Progenitor cell of endocrine pancreas (in vitro differentiated cells): ENCODE measurements around the gene CCDC107. TPM values are rescaled to one million over a fixed set of nuclear protein-coding genes. Genes with fewer than 3 reads are reported as not detected.

Experiments
- DNase-seq: peaks from one replicate; pipeline ENCODE4 v3.0.0; 2021; ENCODE audit warnings: low spot score; ENCODE audit not compliant: unreplicated experiment
- H3K27ac Mint-ChIP-seq: 2 replicates; pipeline ENCODE4 v1.8.0; 2021; ENCODE audit warnings: mild to moderate bottlenecking, moderate library complexity, mixed read lengths
- H3K27me3 Mint-ChIP-seq: 2 replicates; pipeline ENCODE4 v1.8.0; 2021; ENCODE audit warnings: mixed read lengths
- H3K36me3 Mint-ChIP-seq: 2 replicates; pipeline ENCODE4 v1.8.0; 2022; ENCODE audit warnings: mixed read lengths; ENCODE audit not compliant: insufficient read depth
- H3K4me1 Mint-ChIP-seq: 2 replicates; pipeline ENCODE4 v1.8.0; 2021; ENCODE audit warnings: low read depth, mixed read lengths
- H3K4me3 Mint-ChIP-seq: 2 replicates; pipeline ENCODE4 v1.8.0; 2021; ENCODE audit warnings: low read depth, mild to moderate bottlenecking, moderate library complexity, mixed read lengths
- H3K9me3 Mint-ChIP-seq: 2 replicates; pipeline ENCODE4 v1.8.0; 2021; ENCODE audit warnings: low read depth, mixed read lengths
- microRNA-seq: library from miRNA; unstranded; fragments of <30 nt; microRNA quantifications from one replicate; pipeline ENCODE4 v1.1.0, GENCODE V29; 2020; ENCODE audit warnings: borderline number of aligned reads; ENCODE audit not compliant: unreplicated experiment
- total RNA-seq: library from RNA; stranded (reverse); gene quantifications from 2 replicates; pipeline ENCODE4 v1.2.1, GENCODE V29; 2021
- TF ChIP-seq, protein P1 (sequence below): fragments of 200-600 bp; sonication (generic); IDR thresholded peaks from one replicate; pipeline ENCODE4 v1.5.0; 2021; ENCODE audit warnings: antibody characterized with exemption, mild to moderate bottlenecking; ENCODE audit not compliant: unreplicated experiment

The CCDC107 gene
- total RNA-seq, 1 donor from 2014 or later, result 18.8 TPM

DNA sequence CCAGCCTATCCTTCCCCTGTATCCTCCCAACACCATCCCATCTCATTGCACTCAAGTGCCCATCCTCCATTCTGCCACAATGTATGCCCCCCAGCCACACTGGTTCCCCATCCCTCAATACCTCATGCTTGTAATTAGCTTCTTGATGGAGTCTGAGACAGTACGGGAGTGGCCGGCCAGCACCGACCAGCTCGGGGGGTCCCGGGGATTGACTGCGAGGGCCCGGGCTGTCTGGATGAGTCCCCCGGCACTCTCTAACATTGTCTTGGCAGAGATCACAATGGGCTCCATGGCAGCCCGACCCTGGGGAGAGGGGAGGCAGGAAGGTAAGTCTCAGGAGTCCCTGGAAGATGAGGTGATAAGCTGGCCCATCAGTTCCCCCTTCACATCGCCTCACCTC, 48.9 kb downstream of the CCDC107 start:
- no peaks in the 10 kb centered on the region for H3K9me3 Mint-ChIP-seq
- no peak overlapping the region for H3K27ac Mint-ChIP-seq
- H3K27me3 Mint-ChIP-seq, result no peaks in the 10 kb centered on the region
- H3K4me3 Mint-ChIP-seq, result no peak overlapping the region
- no peaks in the 10 kb centered on the region for H3K4me1 Mint-ChIP-seq
- peaks cover 44% of the 10 kb centered on the region for H3K36me3 Mint-ChIP-seq
- DNase-seq, result no peak
- TF ChIP-seq, protein P1, sequence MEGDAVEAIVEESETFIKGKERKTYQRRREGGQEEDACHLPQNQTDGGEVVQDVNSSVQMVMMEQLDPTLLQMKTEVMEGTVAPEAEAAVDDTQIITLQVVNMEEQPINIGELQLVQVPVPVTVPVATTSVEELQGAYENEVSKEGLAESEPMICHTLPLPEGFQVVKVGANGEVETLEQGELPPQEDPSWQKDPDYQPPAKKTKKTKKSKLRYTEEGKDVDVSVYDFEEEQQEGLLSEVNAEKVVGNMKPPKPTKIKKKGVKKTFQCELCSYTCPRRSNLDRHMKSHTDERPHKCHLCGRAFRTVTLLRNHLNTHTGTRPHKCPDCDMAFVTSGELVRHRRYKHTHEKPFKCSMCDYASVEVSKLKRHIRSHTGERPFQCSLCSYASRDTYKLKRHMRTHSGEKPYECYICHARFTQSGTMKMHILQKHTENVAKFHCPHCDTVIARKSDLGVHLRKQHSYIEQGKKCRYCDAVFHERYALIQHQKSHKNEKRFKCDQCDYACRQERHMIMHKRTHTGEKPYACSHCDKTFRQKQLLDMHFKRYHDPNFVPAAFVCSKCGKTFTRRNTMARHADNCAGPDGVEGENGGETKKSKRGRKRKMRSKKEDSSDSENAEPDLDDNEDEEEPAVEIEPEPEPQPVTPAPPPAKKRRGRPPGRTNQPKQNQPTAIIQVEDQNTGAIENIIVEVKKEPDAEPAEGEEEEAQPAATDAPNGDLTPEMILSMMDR, result no peak

DNA sequence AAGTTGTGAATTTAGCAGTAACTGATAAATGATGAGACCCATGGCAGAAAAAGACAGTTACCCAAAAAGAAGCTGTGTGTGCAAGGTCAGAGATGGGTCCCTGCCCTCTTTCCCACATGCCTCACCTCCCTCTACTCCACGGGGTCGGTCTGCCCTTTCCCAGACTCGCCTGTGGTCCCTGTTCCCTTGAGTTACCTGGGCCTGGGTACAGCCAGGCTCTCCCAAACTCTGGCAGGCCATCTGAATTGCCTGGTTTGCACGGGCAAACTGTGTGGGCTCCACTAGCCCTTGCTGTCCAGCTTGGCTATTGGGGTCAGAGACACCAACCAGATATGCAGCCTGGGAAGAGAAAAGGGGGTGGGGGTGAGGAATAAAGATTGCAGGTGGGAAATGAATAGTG, 50.1 kb downstream of the CCDC107 start:
- TF ChIP-seq, protein P1, result no peak
- H3K4me3 Mint-ChIP-seq, result no peak overlapping the region
- no peak overlapping the region for H3K27ac Mint-ChIP-seq
- peaks cover 40% of the 10 kb centered on the region for H3K36me3 Mint-ChIP-seq
- no peaks in the 10 kb centered on the region for H3K9me3 Mint-ChIP-seq
- no peaks in the 10 kb centered on the region for H3K4me1 Mint-ChIP-seq
- H3K27me3 Mint-ChIP-seq, result no peaks in the 10 kb centered on the region
- no peak for DNase-seq

DNA sequence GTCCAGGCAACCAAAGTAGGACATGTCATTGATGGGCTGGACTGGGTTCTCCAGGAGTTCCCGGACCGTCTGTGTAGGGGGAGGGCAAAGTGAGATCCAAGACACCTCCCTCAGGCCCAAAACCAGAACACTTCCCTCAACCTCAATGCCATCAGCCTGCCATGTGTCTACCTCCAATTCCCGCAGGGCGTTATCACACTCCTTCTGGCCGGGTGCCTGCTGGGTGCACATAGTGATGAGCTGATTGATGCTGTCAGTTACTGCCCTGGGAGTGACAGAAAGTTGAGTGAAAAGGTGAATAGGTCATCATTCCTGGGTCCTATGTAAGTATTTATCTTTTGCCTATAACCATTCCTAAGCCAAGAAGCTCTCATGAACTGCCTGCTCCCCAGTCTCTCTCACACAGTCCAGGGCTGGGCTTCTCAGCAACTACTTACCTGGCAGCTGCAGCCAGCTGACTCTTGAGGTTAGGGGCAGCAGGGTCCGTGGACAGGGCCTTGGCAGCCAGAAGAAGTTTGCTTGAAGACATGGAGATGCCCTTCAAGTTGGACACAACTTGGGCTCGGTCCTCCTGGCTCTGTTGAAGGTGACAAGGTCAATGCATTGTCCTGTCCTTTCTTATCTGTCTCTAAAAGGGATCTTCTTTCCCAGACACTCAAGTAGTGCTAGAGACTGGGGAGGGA, 52.9 kb downstream of the CCDC107 start:
- Mint-ChIP-seq H3K4me1 (no peaks in the 10 kb centered on the region), H3K27ac (no peak overlapping the region), H3K9me3 (no peaks in the 10 kb centered on the region), H3K4me3 (no peak overlapping the region), H3K27me3 (no peaks in the 10 kb centered on the region), H3K36me3 (peaks cover 38% of the 10 kb centered on the region)
- DNase-seq, result no peak
- TF ChIP-seq, protein P1, result no peak

Small RNA genes within 50 kb of the gene (microRNA-seq; reads per million reads assigned to microRNA genes)
- gene MIR6852, result 2.4 reads per million

Other genes with a start within 250 kb of the CCDC107 start
- gene RUSC2, start 168.2 kb upstream of the CCDC107 start, total RNA-seq, result 17.9 and 20.8 TPM in 2 replicates
- gene TESK1, start 53.0 kb upstream of the CCDC107 start, total RNA-seq, result 62.3 and 63.2 TPM in 2 replicates
- 3.1 and 4.2 TPM in 2 replicates for gene CD72, start 39.9 kb upstream of the CCDC107 start, total RNA-seq
- gene SIT1, start 7.4 kb upstream of the CCDC107 start, total RNA-seq, result not detected in 2 replicates
- gene RMRP, start 273 bp upstream of the CCDC107 start, total RNA-seq, result 15,251 and 16,487 TPM in 2 replicates
- gene ARHGEF39, start 6.9 kb downstream of the CCDC107 start, total RNA-seq, result 9.1 and 10.4 TPM in 2 replicates
- gene CA9, start 15.6 kb downstream of the CCDC107 start, total RNA-seq, result 0.31 and 0.49 TPM in 2 replicates
- gene TPM2, start 31.6 kb downstream of the CCDC107 start, total RNA-seq, result 24.3 and 32.4 TPM in 2 replicates
- gene TLN1, start 73.9 kb downstream of the CCDC107 start, total RNA-seq, result 136 and 141 TPM in 2 replicates
- gene CREB3, start 74.4 kb downstream of the CCDC107 start, total RNA-seq, result 31.5 and 33.2 TPM in 2 replicates
- 130 and 138 TPM in 2 replicates for gene GBA2, start 90.9 kb downstream of the CCDC107 start, total RNA-seq
- 37.8 and 40.0 TPM in 2 replicates for gene RGP1, start 91.0 kb downstream of the CCDC107 start, total RNA-seq
- not detected in 2 replicates for gene MSMP, start 96.0 kb downstream of the CCDC107 start, total RNA-seq
- 17.0 and 23.4 TPM in 2 replicates for gene NPR2, start 133.3 kb downstream of the CCDC107 start, total RNA-seq
- gene SPAG8, start 154.0 kb downstream of the CCDC107 start, total RNA-seq, result 2.9 and 3.2 TPM in 2 replicates
- 37.7 and 41.5 TPM in 2 replicates for gene HINT2, start 156.8 kb downstream of the CCDC107 start, total RNA-seq
- not detected in 2 replicates for gene FAM221B, start 170.4 kb downstream of the CCDC107 start, total RNA-seq
- gene TMEM8B, start 170.9 kb downstream of the CCDC107 start, total RNA-seq, result 24.1 and 25.4 TPM in 2 replicates
- not detected in 2 replicates for gene OR13J1, start 212.1 kb downstream of the CCDC107 start, total RNA-seq
- gene HRCT1, start 247.9 kb downstream of the CCDC107 start, total RNA-seq, result not detected in 2 replicates